HL-60 (cell line): ENCODE results near the gene NUDT4B.
"Not testable (repeated sequence)": the region's sequence is repeated elsewhere in the genome, so short reads cannot be mapped to it uniquely, and the experiment has no call there.

Experiments
- CTCF ChIP-seq: IDR thresholded peaks from one replicate; pipeline ENCODE4 v1.5.1; 2011; ENCODE audit warnings: low read length, control low read depth, inconsistent platforms; ENCODE audit not compliant: insufficient read depth
- SPI1 ChIP-seq: IDR thresholded peaks from 2 replicates; pipeline ENCODE4 v1.6.1; 2012; ENCODE audit warnings: low read depth, mild to moderate bottlenecking, borderline replicate concordance

GRCh38 chr1:148732277-148732676 is 16.3 kb upstream of the NUDT4B start:
- not testable (repeated sequence) for TF ChIP-seq CTCF, SPI1
